HL-60/S4 treated with phorbol 12-myristate 13-acetate at 8.2 ng/mL for 4 days and 3 days (cell line): ENCODE measurements around the gene HCRTR1.

Source experiments
- in situ Hi-C: fragments of 300-500 bp; cut with MboI; formaldehyde crosslinking; loops from 2 replicates; pipeline ENCODE4 v1.15.0; 2022; ENCODE audit warnings: low sequenced_read_pairs

Gene HCRTR1

DNA sequence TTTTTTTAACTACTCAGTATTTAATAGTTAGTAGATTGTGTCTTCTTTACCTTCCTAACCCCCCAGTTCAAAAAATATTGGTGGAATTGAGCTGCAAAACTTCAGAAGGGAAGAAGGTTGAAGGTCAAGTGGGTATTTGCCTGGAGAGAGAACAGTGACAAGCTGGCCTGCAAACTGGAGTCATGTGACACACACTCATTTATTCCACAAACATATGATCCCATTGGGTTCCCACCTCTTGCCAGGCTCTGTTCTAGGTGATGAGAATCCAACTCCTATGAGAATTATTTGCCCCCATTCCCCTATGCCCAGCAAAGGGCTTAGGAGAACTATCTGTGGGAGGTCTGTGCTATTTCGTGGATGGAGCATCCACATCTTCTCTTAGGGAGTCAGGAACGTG lies 30.7 kb downstream of the HCRTR1 start:
- in situ Hi-C loops, result no loop called here

DNA sequence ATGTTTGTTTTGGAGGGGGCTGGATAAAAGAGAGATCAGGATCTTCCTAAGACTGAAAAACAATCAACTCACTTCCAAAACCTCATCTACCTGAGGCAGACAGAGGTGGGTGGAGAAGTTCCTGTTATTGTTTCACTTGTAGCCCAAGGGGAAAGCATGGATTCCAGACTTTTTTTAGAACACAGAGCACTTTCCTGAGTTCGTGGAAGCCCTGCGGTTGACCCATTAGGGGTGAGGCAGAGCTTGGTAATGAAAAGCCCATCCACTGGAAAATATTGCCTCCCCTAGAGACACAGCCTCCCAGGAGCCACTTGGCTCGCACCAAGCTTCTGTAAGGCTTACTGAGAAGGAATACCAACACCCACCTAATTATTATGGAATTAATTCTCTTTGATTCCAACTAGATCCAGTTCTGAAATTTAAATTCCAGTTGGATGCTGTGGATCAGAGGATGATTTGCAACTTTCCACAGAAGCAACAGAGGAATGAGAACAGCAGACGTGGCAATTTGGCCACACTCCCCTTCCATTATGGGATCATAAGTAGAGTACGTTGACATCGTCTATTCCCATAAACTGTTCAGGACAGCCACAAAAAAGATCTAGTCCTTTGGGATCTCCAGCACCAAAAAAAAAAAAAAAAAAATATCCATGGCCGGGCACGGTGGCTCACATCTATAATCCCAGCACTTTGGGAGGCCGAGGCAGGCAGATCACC lies 31.3 kb downstream of the HCRTR1 start:
- in situ Hi-C loops, result no loop called here

GRCh38 chr1:31650161-31651088 lies 32.9 kb downstream of the HCRTR1 start:
- in situ Hi-C loops, result loop anchor here (25.0 kb wide), 1 partner anchor 312 kb away; no protein-coding TSS in a partner anchor

DNA sequence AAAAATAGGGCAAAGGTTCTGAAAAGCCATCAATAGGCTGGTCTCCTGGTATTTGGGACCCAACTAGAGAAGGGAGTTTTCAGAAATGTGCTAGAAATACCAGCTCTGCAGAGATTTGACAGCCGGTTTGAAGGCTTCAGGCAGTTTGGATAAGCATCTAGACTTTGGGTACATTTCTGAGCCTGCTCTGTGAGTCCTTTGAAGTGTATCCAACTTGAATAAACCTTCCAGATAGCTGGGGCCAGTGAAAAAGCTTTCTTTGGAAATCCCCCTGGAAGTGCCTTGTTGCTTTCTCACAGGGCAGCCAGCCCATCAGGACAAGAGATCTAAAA lies 33.6 kb downstream of the HCRTR1 start:
- in situ Hi-C loops, result loop anchor here (25.0 kb wide), 1 partner anchor 311 kb away; no protein-coding TSS in a partner anchor

GRCh38 chr1:31651766-31652165 lies 34.3 kb downstream of the HCRTR1 start:
- in situ Hi-C loops, result loop anchor here (25.0 kb wide), 1 partner anchor 311 kb away; no protein-coding TSS in a partner anchor

DNA sequence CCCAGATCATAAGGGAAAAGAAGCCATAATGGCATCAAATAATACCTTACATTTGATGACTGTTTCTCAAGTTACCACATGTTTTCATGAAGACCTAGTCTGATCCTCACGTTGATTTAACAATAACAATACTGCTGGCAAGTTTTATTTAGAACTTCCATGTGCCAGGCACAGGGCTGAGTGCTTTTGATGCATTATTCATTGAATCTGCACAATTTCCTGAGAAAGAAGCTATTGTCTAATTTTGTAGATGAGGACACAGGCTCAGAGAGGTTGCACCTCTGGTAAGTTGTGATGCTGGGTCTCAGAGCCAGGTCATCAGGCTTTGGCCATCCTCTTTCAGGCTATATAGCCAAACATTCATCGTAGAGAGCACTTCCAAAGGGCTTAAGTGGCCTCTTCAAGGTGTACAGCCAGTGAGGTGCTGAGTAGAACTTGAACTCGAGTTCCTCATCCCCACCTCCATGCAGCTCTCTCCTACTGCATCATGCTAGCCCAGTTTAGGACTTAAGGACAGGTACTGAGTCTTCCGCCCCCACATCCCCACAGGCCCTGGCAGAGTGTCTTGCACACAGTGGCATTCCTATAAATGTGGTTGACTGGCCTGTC lies 35.5 kb downstream of the HCRTR1 start:
- in situ Hi-C loops, result loop anchor here (25.0 kb wide), 1 partner anchor 309 kb away; no protein-coding TSS in a partner anchor

GRCh38 chr1:31653717-31654473 lies 36.4 kb downstream of the HCRTR1 start:
- in situ Hi-C loops, result loop anchor here (25.0 kb wide), 1 partner anchor 308 kb away; no protein-coding TSS in a partner anchor

- in situ Hi-C loops, result loop anchor here (25.0 kb wide), 1 partner anchor 308 kb away; no protein-coding TSS in a partner anchor
Measured at GRCh38 chr1:31654474-31654776, 36.9 kb downstream of the HCRTR1 start.

DNA sequence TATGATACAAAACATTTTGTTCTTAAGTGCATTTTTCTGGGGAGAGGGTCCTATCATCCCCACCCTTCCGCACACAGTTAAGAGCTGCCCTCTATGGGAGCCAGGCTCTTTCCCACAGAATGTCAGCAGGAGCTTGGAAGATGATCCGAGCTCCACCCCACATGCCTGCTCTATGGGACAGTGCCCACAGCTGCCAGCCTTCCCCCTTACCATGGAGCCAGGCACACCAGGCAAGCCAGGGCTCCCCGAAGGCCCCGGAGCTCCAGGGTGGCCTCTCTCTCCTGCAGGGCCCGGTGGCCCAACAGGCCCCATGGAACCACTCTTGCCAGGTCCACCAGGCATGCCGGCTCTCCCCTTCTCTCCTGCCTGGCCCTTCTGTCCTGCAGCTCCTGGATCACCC lies 37.6 kb downstream of the HCRTR1 start:
- in situ Hi-C loops, result loop anchor here (25.0 kb wide), 1 partner anchor 307 kb away; no protein-coding TSS in a partner anchor

- in situ Hi-C loops, result loop anchor here (25.0 kb wide), 1 partner anchor 307 kb away; no protein-coding TSS in a partner anchor
Measured at GRCh38 chr1:31655756-31656155, 38.3 kb downstream of the HCRTR1 start.

GRCh38 chr1:31657020-31657804 lies 39.7 kb downstream of the HCRTR1 start:
- in situ Hi-C loops, result loop anchor here (25.0 kb wide), 1 partner anchor 305 kb away; no protein-coding TSS in a partner anchor

DNA sequence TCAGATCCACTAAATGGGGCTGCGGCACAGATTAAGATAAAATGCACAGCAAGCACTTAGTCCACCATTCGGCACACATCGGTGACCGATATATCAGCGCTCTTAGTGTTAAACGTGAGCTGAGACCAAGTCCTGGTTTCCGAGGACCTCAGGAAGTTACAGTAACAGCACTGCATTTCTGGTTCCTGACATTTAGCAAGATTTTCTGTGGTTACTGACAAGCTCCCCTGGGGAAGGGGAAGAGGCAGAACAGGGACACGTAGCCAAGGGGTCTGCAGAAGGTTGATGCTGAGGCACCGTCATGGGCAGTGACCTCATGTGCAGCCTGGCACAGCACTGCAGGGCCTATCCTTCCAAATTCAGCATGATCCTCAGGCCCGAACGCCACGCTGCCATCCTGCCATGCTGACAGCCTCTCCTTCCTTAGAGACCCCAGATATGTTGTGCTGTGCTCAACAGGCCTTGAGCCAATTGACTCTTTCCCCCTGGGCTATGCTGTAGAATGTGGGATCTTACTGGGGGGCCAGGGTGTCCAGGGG lies 40.6 kb downstream of the HCRTR1 start:
- in situ Hi-C loops, result loop anchor here (25.0 kb wide), 1 partner anchor 304 kb away; no protein-coding TSS in a partner anchor

DNA sequence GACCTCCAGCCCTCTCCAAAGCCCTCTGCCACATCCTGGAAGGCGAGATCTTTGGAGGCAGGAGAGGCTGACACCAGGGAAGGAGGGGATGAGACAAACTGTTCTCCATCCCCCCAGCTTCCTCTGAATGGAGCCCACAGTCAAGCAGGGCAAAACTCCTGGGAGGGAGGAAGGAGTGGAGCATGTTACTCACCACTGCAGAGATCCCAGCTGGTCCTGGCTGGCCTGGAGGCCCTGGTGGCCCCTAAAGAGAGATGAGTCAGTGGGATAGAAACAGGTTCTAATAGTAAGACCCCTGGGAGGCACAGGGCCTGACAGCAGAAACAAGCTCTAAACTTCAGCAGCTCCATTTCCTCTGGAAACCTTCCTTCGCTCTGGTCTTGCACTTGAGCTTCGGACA lies 41.2 kb downstream of the HCRTR1 start:
- in situ Hi-C loops, result loop anchor here (25.0 kb wide), 1 partner anchor 304 kb away; no protein-coding TSS in a partner anchor

DNA sequence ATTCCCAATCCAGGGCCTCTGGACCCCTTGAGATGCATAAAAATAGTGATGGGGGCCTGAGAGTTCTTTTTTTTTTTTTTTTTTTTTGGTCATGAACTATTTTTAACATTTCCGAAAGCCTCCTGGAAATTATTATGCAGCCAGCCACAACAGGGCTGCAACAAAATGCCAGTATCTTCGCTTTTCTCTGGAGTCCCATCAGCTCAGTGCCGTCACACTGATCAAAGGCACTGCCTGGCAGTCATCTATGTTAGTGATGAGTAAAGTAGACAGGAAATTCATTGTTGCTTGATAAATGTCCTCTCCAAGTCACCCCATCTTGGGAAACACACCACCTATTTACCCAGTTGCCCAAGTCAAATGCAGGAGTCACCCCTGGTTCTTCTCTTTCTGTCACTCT lies 42.4 kb downstream of the HCRTR1 start:
- in situ Hi-C loops, result loop anchor here (25.0 kb wide), 1 partner anchor 302 kb away; no protein-coding TSS in a partner anchor

DNA sequence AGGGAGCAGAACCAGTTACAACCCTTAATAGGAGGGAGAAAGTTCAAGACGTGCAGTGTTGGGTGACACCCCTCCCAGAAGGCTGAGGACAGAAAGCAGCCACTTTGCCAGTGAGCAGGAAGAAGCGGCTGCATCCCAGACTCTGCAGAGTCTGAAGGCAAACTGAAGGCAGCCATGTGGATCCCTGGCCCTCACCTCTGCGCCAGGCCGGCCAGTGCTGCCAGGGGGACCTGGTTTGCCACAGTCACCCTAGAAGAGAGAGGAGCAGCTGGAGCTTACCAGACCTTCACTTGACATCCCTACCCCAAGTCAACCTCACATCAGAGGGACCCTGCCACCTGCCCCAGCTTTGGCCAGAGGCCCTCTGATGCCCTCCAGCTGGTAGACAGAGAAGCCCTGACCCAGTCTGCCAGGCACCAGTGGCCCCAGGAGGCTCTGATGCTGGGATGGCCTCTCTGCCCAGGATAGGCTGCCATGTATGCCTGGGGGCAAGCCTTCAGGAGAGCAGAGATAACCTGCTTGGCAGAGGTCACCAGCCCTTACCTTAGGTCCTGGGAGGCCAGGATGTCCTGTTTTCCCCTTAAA lies 43.5 kb downstream of the HCRTR1 start:
- in situ Hi-C loops, result loop anchor here (25.0 kb wide), 1 partner anchor 301 kb away; no protein-coding TSS in a partner anchor

DNA sequence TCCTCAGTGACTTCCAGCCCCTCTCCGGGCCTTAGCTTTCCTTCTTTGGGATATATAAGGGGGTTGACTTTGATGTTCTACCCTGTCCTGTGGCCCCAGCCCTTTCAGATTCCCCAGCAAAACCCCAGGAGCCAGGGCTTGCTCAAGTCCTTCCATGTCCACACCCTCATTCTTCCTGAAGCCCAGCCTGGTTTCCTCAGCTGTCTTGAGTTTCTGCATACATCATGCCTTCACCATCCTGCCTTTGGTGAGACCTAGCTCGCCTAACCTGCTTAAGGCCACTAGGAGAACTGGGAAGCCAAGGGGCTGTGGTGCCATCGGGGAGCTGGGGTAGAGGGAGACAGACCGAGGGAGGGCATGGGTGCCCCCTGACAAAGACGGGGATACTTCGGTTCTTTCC lies 44.4 kb downstream of the HCRTR1 start:
- in situ Hi-C loops, result loop anchor here (25.0 kb wide), 1 partner anchor 300 kb away; no protein-coding TSS in a partner anchor

GRCh38 chr1:31662463-31662862 lies 45.0 kb downstream of the HCRTR1 start:
- in situ Hi-C loops, result loop anchor here (25.0 kb wide), 1 partner anchor 300 kb away; no protein-coding TSS in a partner anchor

GRCh38 chr1:31663622-31664452 lies 46.3 kb downstream of the HCRTR1 start:
- in situ Hi-C loops, result loop anchor here (25.0 kb wide), 1 partner anchor 298 kb away; no protein-coding TSS in a partner anchor
